A549 (cell line): ENCODE data around the gene SEC24B.

ENCODE experiments used
- EP300 ChIP-seq, 2 experiments: fragments of >200 bp; sonication (Bioruptor Twin); formaldehyde crosslinking; IDR thresholded peaks; 2 replicates in 1 of 2; 3 replicates in 1 of 2; pipeline ENCODE4 v1.6.1; 2016 to 2017
- JUN ChIP-seq, 2 experiments: fragments of >200 bp; sonication (Bioruptor Twin); formaldehyde crosslinking; IDR thresholded peaks; 2 replicates in 1 of 2; 3 replicates in 1 of 2; pipeline ENCODE4 v1.6.1; 2016 to 2017
- MAZ ChIP-seq: fragments of 150-350 bp; IDR thresholded peaks from 2 replicates; pipeline ENCODE4 v1.6.1; 2014; ENCODE audit warnings: antibody characterized with exemption, low read depth, low read length, borderline replicate concordance
- POLR2A ChIP-seq: IDR thresholded peaks from 2 replicates; pipeline ENCODE4 v1.6.1; 2012; ENCODE audit warnings: mild to moderate bottlenecking, low read length
- RNF2 ChIP-seq: fragments of 200-600 bp; sonication (generic); IDR thresholded peaks from 2 replicates; pipeline ENCODE4 v1.6.1; 2016; ENCODE audit warnings: low read depth, mild to moderate bottlenecking, antibody characterized with exemption, moderate library complexity, borderline replicate concordance
- TP53 ChIP-seq: fragments of 250-450 bp; sonication (Bioruptor Pico); IDR thresholded peaks from 2 replicates; pipeline ENCODE4 v1.5.0; 2021; ENCODE audit warnings: mild to moderate bottlenecking, moderate library complexity
- TF ChIP-seq, protein P1 (sequence below): fragments of >200 bp; sonication (Bioruptor Twin); formaldehyde crosslinking; IDR thresholded peaks from 3 replicates; pipeline ENCODE4 v1.5.1; 2016
- TF ChIP-seq, protein P2 (sequence below): IDR thresholded peaks from 2 replicates; pipeline ENCODE4 v1.6.1; 2012
- TF ChIP-seq, protein P3 (sequence below): fragments of 200-600 bp; sonication (generic); IDR thresholded peaks from 2 replicates; pipeline ENCODE4 v1.6.1; 2016; ENCODE audit warnings: antibody characterized with exemption, mild to moderate bottlenecking, moderate library complexity
- TF ChIP-seq, protein P4 (sequence below): fragments of 250-450 bp; sonication (Bioruptor Pico); IDR thresholded peaks from 2 replicates; pipeline ENCODE4 v1.5.0; 2021; ENCODE audit warnings: mild to moderate bottlenecking, moderate library complexity, borderline replicate concordance

DNA sequence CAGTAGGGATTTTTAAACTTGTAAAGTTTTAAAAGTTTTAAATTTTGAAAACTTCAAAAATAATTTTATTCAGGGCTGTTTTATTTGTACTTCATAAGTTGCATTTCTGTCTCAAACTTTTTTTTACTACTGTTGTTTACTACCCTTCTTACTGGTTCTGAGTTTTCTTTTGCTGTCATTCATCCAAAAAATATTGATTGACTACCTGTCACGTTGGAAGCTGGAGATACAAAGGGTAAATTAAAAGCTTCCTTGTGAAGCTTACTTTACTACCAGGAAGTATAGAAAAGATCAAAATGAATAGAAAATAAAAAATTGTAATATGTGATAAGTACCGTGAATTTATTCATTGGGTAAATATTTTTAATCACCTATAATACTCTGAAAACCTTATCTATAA lies 77.1 kb downstream of the SEC24B start:
- no peak for TF ChIP-seq POLR2A
- TF ChIP-seq, protein P1, sequence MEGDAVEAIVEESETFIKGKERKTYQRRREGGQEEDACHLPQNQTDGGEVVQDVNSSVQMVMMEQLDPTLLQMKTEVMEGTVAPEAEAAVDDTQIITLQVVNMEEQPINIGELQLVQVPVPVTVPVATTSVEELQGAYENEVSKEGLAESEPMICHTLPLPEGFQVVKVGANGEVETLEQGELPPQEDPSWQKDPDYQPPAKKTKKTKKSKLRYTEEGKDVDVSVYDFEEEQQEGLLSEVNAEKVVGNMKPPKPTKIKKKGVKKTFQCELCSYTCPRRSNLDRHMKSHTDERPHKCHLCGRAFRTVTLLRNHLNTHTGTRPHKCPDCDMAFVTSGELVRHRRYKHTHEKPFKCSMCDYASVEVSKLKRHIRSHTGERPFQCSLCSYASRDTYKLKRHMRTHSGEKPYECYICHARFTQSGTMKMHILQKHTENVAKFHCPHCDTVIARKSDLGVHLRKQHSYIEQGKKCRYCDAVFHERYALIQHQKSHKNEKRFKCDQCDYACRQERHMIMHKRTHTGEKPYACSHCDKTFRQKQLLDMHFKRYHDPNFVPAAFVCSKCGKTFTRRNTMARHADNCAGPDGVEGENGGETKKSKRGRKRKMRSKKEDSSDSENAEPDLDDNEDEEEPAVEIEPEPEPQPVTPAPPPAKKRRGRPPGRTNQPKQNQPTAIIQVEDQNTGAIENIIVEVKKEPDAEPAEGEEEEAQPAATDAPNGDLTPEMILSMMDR, result no peak
- TF ChIP-seq, protein P2, sequence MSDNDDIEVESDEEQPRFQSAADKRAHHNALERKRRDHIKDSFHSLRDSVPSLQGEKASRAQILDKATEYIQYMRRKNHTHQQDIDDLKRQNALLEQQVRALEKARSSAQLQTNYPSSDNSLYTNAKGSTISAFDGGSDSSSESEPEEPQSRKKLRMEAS, result no peak
- no peak for TF ChIP-seq JUN (IDR thresholded peaks at IDR 0.05)
- no peak for TF ChIP-seq EP300 (IDR thresholded peaks at IDR 0.05)
- no peak for TF ChIP-seq RNF2
- no peak for TF ChIP-seq TP53 (CRISPR knock-in tag)
- TF ChIP-seq, protein P3, sequence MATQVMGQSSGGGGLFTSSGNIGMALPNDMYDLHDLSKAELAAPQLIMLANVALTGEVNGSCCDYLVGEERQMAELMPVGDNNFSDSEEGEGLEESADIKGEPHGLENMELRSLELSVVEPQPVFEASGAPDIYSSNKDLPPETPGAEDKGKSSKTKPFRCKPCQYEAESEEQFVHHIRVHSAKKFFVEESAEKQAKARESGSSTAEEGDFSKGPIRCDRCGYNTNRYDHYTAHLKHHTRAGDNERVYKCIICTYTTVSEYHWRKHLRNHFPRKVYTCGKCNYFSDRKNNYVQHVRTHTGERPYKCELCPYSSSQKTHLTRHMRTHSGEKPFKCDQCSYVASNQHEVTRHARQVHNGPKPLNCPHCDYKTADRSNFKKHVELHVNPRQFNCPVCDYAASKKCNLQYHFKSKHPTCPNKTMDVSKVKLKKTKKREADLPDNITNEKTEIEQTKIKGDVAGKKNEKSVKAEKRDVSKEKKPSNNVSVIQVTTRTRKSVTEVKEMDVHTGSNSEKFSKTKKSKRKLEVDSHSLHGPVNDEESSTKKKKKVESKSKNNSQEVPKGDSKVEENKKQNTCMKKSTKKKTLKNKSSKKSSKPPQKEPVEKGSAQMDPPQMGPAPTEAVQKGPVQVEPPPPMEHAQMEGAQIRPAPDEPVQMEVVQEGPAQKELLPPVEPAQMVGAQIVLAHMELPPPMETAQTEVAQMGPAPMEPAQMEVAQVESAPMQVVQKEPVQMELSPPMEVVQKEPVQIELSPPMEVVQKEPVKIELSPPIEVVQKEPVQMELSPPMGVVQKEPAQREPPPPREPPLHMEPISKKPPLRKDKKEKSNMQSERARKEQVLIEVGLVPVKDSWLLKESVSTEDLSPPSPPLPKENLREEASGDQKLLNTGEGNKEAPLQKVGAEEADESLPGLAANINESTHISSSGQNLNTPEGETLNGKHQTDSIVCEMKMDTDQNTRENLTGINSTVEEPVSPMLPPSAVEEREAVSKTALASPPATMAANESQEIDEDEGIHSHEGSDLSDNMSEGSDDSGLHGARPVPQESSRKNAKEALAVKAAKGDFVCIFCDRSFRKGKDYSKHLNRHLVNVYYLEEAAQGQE, result no peak
- no peak for TF ChIP-seq MAZ
- TF ChIP-seq, protein P4, sequence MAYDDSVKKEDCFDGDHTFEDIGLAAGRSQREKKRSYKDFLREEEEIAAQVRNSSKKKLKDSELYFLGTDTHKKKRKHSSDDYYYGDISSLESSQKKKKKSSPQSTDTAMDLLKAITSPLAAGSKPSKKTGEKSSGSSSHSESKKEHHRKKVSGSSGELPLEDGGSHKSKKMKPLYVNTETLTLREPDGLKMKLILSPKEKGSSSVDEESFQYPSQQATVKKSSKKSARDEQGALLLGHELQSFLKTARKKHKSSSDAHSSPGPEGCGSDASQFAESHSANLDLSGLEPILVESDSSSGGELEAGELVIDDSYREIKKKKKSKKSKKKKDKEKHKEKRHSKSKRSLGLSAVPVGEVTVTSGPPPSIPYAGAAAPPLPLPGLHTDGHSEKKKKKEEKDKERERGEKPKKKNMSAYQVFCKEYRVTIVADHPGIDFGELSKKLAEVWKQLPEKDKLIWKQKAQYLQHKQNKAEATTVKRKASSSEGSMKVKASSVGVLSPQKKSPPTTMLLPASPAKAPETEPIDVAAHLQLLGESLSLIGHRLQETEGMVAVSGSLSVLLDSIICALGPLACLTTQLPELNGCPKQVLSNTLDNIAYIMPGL, result no peak
